ENCODE measurements around the gene STUM. TPM values are rescaled to one million over a fixed set of nuclear protein-coding genes. Genes with fewer than 3 reads are reported as not detected.
A peak's percentile ranks its signal among the peaks of the same experiment; 100 is the strongest.

Gene STUM
- total RNA-seq, 1 experiment from 2014 or later: 0.11 TPM

DNA sequence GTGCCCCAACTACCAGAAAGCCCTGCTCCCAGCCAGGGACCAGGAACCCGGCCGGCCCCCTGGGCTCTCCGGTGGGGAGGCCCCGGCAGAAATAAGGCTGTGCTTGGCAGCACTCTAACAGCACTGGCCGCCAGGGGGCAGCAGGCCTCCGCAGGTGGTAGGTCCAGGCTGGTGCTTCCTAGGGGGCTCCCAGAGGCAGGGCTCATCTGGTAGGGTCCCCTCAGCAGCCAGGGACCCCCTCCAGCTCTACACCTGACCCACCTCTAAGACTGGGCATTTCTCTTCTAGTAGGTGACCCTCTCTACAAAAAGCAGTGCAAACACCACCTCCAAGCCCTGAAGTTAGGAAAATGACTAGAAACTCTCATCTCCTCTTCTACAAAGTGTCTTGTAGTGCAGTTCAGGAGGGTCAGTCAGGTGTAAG is 85.6 kb downstream of the STUM start:
- no CpG with 5 or more reads among the region's 6 CpGs for WGBS (ENCODE audit: extremely low coverage, insufficient read length, low lambda C conversion rate)
- peak; percentile 99 for TF ChIP-seq CTCF (conservative IDR thresholded peaks at IDR 0.05)

More for the DNA sequence above, 85.6 kb downstream of the STUM start:
- Mint-ChIP-seq H3K9me3 (no peaks in the 10 kb centered on the region), H3K27ac (no peak overlapping the region), H3K36me3 (ENCODE audit: insufficient read depth in 1 of 3, low read depth in 3 of 3) (peaks cover 0 to 4% (median 2%) of the 10 kb centered on the region in 3 experiments; a peak in 2 of 7 replicates), H3K4me3 (no peak overlapping the region), H3K4me1 (peaks cover 15 to 21% of the 10 kb centered on the region in 2 experiments), H3K27me3 (ENCODE audit: low read depth) (peaks cover 2% of the 10 kb centered on the region; the same call in 1 of the 2 replicates)
- Histone ChIP-seq H4K20me1 (ENCODE audit: control insufficient read depth, insufficient read depth, insufficient read length) (no peaks in the 10 kb centered on the region), H2AFZ (ENCODE audit: low read length) (no peak overlapping the region), H3K23ac (ENCODE audit: insufficient read length, low read depth, low read length) (no peak overlapping the region), H3K4me2 (ENCODE audit: insufficient read depth, insufficient read length, low read length) (no peak overlapping the region), H2BK12ac (ENCODE audit: insufficient read length, low read depth, low read length) (no peak overlapping the region), H3K18ac (ENCODE audit: insufficient read length, low read depth, low read length) (no peak overlapping the region), H2AK5ac (ENCODE audit: insufficient read length, low read length) (no peak overlapping the region), H3K27me3 (ENCODE audit: insufficient read depth, low read length) (no peaks in the 10 kb centered on the region), H3K56ac (ENCODE audit: insufficient read length, low read depth, low read length) (no peak overlapping the region), H3K4ac (ENCODE audit: low read depth, low read length) (no peak overlapping the region), H2BK15ac (ENCODE audit: low read depth, low read length) (no peak overlapping the region), H2BK120ac (ENCODE audit: low read depth, low read length, poor library complexity, severe bottlenecking) (no peak overlapping the region), H3K79me2 (ENCODE audit: insufficient read depth, low read length) (no peaks in the 10 kb centered on the region), H3T11ph (ENCODE audit: low read length) (no peak overlapping the region), H4K91ac (ENCODE audit: insufficient read length, low read depth, low read length) (no peak overlapping the region), H3K23me2 (ENCODE audit: insufficient read length, low read depth, low read length, poor library complexity, severe bottlenecking) (no peaks in the 10 kb centered on the region), H3K27ac (ENCODE audit: insufficient read length, low read depth, low read length) (no peak overlapping the region), H2BK20ac (ENCODE audit: low read depth, low read length, poor library complexity, severe bottlenecking) (no peak overlapping the region), H4K5ac (ENCODE audit: insufficient read length, low read depth, low read length) (no peak overlapping the region), H3K4me1 (ENCODE audit: insufficient read depth, low read length) (no peaks in the 10 kb centered on the region), H3K9ac (ENCODE audit: extremely low read depth, insufficient read length, low read length) (no peak overlapping the region), H4K8ac (replicated peaks; ENCODE audit: insufficient read length, low read depth, low read length) (no peak overlapping the region), H3K14ac (ENCODE audit: insufficient read depth, low read length) (no peak overlapping the region), H3K9me3 (ENCODE audit: control insufficient read depth, low read depth, low read length) (no peaks in the 10 kb centered on the region), H2BK5ac (ENCODE audit: insufficient read length, low read length) (no peak overlapping the region), H3K79me1 (ENCODE audit: insufficient read depth, low read depth, low read length, poor library complexity, severe bottlenecking) (no peaks in the 10 kb centered on the region)
- peak; percentile 82 for DNase-seq

All from H9 (cell line).